HG02610 (cell line): Measurements from ENCODE around the gene SHE.
A peak's percentile ranks its signal among the peaks of the same experiment; 100 is the strongest.

Experiments used
- ATAC-seq: cut with Tn5 transposase; IDR thresholded peaks from one replicate; pipeline ENCODE4 v1.9.1; 2021; ENCODE audit warnings: mild to moderate bottlenecking, moderate library complexity; ENCODE audit not compliant: unreplicated experiment

The SHE gene

GRCh38 chr1:154481053-154481452 is 21.2 kb downstream of the SHE start:
- ATAC-seq = no peak

- ATAC-seq = no peak
Measured at GRCh38 chr1:154479764-154480421, 22.3 kb downstream of the SHE start.

GRCh38 chr1:154478639-154479038 is 23.6 kb downstream of the SHE start:
- ATAC-seq = no peak

GRCh38 chr1:154478013-154478412 is 24.2 kb downstream of the SHE start:
- ATAC-seq = no peak

- ATAC-seq = no peak
Measured at GRCh38 chr1:154476791-154477190, 25.4 kb downstream of the SHE start.

GRCh38 chr1:154474802-154475201 is 27.4 kb downstream of the SHE start:
- no peak for ATAC-seq

- ATAC-seq = no peak
Measured at GRCh38 chr1:154471304-154471703, 30.9 kb downstream of the SHE start.

- ATAC-seq = no peak
Measured at GRCh38 chr1:154469844-154470560, 32.2 kb downstream of the SHE start.

- ATAC-seq = no peak
Measured at GRCh38 chr1:154468535-154469250, 33.5 kb downstream of the SHE start.

GRCh38 chr1:154467434-154468102 is 34.6 kb downstream of the SHE start:
- ATAC-seq = no peak

- ATAC-seq = no peak
Measured at GRCh38 chr1:154466921-154467417, 35.2 kb downstream of the SHE start.

- ATAC-seq = no peak
Measured at GRCh38 chr1:154466206-154466605, 36.0 kb downstream of the SHE start.

GRCh38 chr1:154465621-154466195 is 36.5 kb downstream of the SHE start:
- no peak for ATAC-seq

GRCh38 chr1:154463512-154463990 is 38.7 kb downstream of the SHE start:
- ATAC-seq = peak; percentile 67

GRCh38 chr1:154460695-154461260 is 41.4 kb downstream of the SHE start:
- no peak for ATAC-seq

- ATAC-seq = no peak
Measured at GRCh38 chr1:154459080-154459479, 43.1 kb downstream of the SHE start.

GRCh38 chr1:154456631-154457030 is 45.6 kb downstream of the SHE start:
- no peak for ATAC-seq

- ATAC-seq = no peak
Measured at GRCh38 chr1:154454386-154455120, 47.7 kb downstream of the SHE start.

GRCh38 chr1:154453574-154454352 is 48.4 kb downstream of the SHE start:
- no peak for ATAC-seq
